ENCODE results near the gene ATP2C2.

DNA sequence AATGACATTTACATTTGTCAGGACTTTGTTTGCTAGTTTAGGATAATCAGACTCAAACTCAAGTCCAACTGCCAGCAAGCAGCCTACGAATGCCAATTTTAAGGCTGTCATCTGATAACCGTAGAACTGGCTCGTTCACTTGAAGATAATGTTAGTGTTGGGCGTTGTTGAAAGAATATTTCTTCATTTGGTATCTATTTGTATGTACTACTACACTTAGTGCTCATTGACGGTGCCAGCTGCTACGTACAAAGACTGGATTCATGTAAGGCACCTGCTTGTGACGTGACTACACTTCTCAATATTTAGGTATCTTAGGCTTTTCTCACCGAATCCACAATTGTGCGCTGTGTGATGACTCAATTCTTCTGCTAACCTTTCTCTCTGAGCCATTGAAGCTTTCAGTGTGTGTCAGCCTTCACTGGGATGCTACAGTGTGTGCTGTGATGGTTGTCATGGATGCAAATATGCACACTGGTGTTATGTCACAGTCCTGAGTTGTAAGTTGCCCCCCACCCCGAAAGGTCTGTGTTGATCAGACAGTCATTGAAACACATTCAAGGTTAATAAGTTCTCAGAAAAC lies 5.7 kb downstream of the ATP2C2 start:
- TF ChIP-seq EZH2phosphoT487 (IDR thresholded peaks at IDR 0.05; ENCODE audit: borderline replicate concordance): no peak
- TF ChIP-seq, protein P1, sequence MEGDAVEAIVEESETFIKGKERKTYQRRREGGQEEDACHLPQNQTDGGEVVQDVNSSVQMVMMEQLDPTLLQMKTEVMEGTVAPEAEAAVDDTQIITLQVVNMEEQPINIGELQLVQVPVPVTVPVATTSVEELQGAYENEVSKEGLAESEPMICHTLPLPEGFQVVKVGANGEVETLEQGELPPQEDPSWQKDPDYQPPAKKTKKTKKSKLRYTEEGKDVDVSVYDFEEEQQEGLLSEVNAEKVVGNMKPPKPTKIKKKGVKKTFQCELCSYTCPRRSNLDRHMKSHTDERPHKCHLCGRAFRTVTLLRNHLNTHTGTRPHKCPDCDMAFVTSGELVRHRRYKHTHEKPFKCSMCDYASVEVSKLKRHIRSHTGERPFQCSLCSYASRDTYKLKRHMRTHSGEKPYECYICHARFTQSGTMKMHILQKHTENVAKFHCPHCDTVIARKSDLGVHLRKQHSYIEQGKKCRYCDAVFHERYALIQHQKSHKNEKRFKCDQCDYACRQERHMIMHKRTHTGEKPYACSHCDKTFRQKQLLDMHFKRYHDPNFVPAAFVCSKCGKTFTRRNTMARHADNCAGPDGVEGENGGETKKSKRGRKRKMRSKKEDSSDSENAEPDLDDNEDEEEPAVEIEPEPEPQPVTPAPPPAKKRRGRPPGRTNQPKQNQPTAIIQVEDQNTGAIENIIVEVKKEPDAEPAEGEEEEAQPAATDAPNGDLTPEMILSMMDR (conservative IDR thresholded peaks at IDR 0.05; ENCODE audit: low read length): no peak

All from Loucy (cell line).